NCI-H146 (cell line): ENCODE measurements around the gene KLK8.

Source experiments
- DNase-seq: peaks from one replicate; lab custom pipeline; 2025; lab: John Stamatoyannopoulos, UW

KLK8 gene, protein sequence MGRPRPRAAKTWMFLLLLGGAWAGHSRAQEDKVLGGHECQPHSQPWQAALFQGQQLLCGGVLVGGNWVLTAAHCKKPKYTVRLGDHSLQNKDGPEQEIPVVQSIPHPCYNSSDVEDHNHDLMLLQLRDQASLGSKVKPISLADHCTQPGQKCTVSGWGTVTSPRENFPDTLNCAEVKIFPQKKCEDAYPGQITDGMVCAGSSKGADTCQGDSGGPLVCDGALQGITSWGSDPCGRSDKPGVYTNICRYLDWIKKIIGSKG

DNA sequence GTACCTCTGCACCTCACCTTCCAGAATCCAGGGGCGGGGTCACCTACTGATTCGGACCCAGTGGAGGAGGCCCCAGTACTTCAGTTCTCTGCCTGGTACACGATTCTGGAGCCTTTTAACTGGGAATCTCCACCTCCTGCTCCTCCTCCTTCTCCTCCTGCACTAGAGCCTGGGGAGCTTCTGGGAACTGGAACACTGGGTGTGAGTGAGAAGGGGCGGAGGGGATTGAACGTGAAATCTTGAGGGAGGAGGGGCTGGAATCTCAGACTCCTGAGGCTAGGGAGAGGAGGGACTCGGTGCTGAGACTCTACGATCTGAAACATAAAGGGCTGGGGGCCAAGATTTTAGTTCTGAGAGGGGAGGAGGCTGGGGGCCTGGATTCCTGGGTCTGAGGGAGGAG is at the start of gene KLK8:
KLK8 (minus strand) TSS at position 90 of the 400 bp plus-strand sequence. CDS start 437 bp downstream, outside the sequence.
- no peak for DNase-seq

DNA sequence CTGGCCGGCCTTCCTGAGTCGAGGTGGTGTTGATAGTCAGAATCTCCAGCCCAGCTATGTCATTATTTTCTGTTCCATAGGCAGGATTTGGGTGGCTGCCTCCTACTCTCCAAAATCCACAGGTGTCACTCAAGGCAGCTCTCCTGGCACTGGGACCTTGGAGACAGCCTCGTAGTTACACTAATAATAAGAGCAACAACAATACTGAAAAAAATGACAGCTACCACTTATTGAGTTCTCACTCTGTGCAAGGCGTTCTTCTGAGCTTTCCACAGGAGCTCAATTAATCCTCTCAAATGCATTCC is 45.6 kb upstream of the KLK8 start:
- no peak for DNase-seq

DNA sequence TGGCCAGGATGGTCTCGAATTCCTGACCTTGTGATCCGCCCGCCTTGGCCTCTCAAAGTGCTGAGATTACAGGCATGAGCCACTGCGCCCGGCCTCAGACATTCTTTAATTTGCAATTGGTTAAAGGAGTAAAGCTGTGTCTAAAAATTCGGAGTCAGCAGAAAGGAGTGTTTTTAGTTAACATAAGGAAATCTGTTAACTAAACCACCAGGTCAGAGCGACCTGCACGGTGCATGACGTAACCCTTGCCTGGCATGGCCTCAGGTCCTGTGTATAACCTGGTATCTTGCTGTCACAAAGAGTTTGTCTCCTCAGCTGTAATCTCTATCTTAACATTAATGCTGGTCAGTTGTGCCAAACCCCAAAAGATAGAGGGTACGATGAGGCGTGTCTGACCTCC is 42.9 kb upstream of the KLK8 start:
- no peak for DNase-seq

DNA sequence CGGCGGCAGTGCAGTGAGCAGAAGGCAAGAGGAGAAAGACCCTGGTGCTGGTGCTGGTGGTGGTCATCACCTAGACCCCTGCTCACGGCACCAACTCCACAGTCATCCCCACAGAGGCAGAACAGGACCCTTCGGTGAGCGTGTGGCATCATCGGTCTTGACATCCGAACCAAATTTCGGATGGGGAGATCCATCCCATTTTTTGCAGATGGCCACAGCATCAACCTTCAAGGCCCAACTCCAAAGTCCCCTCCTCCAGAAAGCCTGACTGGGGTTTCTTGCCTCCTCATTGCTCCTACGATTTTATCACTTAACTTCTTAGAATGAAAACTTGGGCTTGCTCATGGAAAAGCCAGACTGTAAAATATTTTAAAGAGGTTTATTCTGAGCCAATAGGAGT is 42.1 kb upstream of the KLK8 start:
- no peak for DNase-seq

DNA sequence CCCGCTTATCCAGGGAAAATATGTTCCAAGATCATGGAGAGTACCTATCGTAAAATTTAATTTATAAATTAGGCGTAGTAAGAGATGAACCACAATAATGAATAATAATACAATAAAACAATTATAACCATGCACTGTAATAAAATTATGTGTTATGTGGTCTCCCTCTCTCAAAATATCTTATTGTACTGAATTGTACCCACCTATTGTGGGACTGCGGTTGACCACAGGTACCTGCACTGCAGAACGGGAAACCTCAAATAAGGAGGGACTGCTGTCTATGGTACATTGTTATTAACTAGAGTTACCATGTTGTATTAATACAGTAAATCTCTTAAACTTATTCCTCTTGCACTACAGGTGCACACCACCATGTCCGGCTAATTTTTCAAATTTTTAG is 38.7 kb upstream of the KLK8 start:
- DNase-seq = no peak

DNA sequence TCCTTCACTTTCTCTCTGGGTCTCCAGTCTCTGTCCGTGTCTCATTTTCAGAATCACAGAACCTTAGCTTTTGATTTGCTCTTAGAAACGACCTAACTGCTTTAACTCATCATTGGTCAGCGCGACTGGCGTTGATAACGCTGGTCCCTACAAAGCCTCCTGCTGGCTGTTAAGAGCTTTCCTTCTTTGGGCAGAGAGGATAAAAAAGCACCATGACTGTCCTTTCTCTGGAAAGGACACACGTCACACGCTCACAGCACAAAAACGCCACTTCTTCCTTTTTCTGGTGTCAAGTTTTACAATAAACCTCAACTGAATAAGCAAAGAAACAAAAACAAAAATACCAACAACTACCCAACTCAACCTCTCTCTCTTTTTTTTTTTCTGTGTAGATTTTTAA is 35.1 kb upstream of the KLK8 start:
- no peak for DNase-seq

DNA sequence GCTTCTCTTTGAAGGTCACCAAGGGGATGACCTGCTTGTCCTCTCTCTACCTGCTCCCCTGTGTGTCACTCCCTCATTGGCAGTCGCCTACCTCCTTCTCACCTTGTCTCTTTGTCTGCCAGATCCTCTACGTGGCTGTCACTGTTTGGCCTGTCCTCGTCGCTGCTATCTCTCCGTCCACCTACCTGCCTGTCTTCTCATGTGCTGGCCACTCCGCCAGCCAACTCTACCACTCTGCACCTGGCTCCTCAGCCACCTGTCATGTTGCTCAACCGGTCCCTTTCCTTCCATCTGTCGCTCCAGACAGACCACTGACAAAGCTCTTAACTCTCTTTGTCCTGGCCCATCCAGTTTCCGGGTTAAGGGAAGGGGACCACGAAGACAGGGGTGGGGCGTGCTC is 33.3 kb upstream of the KLK8 start, which contains the start of gene KLK12:
KLK12 (minus strand) TSS at position 299 of the 400 bp plus-strand sequence. CDS start 381 bp downstream, outside the sequence.
- peak; percentile 44 for DNase-seq

DNA sequence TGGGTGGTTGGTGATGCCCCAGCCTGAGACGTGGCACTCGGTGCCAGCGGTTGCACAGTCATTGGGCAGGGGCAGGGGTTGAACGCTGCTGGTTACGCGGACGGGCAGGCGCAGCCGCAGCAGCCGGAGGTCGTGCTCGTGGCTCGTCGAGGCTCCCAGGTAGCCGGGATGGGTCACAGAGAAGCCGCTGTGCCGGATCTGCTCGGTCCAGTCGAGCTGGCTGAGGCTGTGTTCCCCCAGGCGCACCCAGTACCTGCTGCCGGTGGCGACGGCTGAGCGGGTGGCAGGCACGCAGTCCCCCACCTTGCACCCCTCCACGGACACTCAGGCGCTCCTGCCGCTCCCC is 30.4 kb upstream of the KLK8 start:
- no peak for DNase-seq

DNA sequence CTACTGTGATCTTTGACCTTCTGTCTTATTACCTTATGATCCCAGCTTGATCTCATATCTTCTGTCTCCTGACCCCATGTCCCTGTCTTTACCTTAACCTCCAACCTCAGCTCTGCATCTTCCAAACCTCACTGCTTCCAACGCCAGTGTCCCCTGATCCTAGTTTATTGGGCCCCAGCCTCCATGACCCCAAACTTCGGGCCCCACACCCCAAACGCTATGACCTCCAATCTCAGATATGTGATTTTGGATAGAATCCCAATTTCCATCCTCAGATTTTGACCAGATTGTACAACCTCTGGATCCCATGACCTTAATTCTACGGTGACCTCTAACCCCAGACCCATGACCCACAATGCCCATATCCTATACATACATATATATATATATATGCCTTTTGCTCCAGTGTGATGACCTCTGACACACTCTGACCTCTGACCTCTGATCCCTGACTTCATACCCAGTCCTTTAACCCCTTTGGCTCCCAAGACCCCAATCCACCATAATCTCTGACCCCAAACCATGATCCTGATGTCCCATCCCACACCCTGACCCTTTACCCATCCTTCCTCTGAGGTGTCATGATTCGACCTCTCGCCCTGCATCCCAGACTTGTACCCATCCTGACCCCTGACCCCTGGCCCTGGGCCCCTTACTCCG is 29.9 kb upstream of the KLK8 start:
- no peak for DNase-seq

DNA sequence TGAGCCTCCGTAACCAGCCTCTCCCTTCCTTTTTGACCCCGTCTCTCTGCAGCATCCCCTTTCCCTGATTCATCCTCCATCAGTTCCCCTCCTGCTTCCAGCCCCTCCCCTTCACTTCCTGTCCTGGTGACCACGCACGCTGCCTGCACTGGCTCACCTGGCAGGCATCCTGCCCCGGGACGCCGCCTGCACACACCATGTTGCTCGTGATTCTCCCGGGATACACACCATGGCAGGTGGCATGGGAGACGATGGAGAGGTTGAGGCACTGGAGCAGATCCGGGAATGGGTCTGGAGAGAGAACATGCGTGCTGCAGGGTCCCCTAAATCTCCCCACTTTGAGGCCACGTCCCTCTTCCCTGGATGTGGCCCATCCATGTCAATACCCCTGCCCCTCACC is 29.2 kb upstream of the KLK8 start:
- no peak for DNase-seq

DNA sequence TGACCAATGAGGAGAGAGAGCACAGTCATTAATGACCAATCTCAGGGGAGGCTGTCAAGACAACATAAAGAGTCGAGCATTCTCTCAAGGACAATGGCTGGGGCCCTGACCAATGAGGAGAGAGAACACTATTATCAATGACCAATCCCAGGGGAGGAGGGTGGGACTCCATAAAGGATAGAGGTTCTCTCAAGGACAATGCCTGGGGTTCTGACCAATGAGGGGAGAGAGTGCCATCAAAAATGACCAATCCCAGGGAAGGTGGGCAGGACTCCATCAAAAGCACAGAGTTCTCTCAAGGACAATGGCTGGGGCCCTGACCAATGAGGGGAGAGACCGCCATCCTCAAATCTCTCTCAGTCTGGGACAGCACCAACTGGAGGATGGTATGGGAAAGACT is 28.3 kb upstream of the KLK8 start:
- DNase-seq = no peak

DNA sequence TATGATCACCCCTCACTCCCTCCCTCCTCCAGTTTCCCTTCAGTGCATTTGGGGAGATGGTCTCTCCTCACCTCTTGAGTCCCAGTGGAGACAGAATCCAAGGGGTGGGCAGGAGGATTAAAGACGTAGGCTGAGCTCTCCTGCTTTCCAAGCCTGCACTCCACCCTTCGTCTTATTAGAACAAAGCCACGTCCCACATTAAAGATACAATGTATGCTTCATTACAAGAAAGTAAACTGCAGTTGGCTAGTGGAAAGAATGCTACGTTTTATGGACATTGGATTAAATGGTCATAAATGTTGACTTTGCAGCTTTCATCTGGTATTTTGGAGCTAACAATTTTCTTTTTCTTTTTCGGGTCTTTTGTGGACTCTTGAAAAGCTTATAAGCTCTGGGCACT is 26.5 kb upstream of the KLK8 start:
- DNase-seq = no peak

DNA sequence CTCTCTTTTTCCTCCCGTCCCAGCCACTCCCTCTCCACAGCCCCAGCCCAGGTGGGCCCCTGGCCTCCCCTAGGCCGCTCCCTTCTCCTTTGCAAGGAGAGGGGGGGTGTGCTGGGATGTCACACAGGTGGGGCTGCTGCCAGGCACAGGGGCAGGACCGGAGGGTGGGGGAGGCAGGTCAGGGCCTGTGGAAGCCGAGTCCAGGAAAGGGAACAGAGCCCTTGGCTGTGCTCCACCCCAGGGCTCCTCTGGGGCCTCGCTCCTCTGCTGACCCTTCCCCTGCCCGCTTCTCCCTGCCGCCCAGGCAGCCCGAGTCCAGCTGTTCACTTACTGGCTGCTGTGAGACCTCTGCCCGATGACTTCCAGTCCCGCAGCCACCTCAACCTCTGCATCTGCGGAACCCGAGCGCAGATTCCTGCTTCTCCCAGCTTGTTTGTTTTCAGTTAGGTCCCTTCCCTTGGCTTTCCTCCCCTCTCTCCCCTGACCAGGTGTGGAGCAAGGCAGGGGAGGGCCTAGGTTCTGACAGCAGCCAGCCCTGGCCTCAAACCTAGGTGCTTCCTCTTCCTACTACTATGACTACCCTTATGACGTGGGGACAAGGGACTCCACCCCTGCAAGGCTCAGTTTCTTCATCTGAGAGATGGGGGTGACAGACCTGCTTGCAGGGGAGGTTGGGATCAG is 25.9 kb upstream of the KLK8 start:
- no peak for DNase-seq

DNA sequence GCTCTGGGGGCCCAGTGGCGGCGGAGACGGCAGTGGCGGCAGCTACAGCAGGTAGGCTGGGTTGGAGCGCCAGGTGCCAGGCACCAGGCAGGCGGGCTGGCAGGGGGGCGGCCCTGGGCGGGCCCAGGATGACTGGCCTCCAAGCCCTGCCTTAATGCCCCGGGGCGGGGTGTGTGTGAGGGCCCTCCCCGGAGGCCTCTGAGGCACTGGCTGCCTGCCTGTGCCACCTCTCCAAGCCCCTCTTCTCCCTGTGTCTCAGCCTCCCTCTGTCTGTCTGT is 25.1 kb upstream of the KLK8 start, which contains the start of gene KLK11:
KLK11 (minus strand) TSS at position 63 of the 278 bp plus-strand sequence. CDS start 985 bp downstream, outside the sequence.
- DNase-seq = peak; percentile 20

DNA sequence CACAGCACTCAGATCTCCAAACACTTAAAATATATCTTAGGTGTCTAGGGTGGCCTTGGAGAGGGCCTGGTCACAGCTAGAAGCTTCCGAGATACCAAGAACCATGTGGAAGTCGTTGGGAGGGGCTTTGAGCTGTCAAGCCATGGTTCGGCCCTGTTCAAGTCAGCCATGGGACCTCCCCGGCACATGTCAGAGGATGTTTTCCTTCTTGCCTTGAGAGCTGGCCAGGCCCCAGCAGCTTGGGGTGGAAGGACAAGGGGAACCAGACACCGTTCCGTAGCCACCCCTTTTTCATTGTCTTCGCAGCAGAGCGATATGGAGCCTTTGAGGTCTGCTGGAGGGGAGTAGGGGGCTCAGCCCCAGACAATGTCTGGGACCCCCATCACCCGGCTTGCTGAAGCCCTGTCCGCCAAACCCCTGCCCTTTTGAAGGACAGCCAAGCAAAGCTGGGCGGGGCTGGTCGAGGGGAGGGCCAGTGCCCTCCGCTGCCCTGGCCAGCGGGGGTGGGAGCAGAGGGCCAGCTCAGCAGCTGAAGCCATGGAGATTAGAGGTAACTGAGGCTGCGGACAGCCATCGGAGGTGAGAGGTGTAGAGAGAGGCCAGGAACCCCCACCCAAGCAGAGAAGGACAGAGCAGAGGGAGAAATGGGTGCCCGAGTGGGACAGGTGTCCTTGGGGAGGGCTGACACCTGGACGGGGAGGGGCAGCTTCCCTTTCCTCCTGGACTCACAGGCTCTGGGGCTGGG is 24.6 kb upstream of the KLK8 start:
- no peak for DNase-seq

DNA sequence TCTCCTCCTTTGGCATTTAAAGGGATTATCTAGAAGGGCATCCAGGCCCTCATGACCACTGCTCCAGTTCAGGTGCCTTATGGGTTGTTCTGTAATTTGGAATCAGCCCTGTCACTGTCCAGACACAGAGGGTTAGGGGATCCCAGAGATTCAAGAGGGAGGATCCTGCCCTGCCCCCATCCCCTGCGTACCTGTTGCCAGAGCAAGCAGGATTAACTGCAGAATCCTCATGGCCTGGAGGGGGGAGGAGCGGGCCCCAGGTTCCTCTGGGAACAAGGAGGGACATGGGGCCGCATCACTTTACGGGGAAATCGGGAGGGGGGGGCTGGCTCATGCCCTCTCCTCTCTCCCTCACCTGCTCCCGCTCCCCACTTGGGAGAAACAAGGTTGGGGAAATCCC is 24.0 kb upstream of the KLK8 start:
- no peak for DNase-seq

DNA sequence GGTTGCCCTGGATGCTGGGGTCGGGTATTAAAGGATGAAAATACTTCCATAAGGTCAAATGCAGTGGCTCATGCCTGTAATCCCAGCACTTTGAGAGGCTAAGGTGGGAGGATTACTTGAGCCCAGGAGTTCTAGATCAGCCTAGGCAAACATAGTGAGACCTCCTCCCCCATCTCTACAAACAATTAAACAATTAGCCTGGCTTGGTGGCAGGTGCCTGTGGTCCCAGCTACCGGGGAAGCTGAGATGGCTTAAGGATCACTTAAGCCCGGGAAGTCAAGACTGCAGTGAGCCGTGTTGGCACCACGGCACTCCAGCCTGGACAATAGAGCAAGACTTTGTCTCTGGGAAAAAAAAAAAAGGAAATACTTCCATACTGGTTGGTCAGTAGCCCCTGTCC is 23.5 kb upstream of the KLK8 start:
- DNase-seq = peak; percentile 32

DNA sequence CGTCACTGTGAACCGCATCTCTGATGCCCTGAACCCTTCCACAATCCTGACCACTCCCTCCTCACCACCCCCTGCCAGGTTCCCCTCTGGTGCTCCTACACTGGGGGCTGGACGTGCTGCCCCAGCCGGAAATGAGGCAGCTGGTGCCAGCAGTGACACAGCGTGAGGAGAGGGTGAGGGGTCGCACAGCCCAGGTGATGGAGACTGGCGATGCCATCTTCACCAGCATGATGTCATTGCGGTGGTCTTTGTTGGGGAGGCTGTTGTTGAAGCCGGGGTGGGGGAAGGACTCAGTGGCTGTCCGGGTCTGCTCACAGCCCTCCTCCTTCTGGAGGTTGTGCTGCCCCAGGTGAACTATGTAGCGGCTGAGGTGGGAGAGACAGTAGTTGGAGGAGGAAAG is 22.5 kb upstream of the KLK8 start:
- no peak for DNase-seq

DNA sequence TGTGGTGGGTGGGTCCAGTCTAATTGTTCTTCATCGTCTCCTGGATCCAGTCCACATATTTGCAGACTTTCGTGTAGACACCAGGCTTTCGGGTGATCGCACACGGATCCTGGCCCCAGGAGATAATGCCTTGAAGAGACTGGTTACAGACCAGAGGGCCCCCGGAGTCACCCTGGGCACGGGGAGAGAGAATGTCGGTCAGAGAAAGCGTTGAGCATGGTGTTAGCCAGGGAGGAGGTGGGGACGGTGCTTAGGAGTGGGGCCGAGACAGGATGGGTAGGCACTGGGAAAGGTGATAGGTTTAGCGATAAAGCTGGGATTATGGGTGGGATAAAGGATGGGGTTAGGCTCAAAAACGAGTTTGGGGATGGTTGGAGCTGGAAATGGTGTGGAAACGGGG is 21.1 kb upstream of the KLK8 start:
- DNase-seq = no peak

DNA sequence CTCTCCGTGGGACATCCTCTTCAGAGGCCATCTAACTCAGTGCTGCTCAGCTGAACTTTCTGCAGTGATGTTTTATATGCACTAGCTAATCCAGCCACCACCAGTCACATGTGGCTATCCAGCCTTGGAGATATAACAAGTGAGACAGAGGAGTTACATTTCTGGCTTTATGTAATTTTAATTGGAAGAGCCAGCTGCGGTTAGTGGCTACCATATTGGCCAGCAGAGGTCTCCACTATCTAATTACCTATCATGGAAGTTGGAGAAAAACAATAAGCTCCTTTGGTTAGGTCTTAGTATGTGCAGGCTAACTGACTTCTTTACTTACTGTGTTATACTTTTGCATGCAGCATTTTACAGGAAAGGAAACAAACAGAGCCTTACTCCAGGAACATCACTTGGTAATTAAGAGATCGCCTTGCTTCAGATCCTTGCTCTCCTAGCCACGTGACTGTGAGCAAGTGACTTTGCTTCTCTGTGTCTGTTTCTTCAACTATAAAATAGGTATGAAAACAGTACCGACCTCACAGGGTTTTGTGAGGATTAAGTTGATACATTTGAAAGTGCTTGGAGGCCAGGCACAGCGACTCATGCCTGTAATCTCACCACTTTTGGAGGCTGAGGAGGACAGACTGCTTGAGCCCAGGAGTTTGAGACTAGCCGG is 19.7 kb upstream of the KLK8 start:
- DNase-seq = peak; percentile 37

DNA sequence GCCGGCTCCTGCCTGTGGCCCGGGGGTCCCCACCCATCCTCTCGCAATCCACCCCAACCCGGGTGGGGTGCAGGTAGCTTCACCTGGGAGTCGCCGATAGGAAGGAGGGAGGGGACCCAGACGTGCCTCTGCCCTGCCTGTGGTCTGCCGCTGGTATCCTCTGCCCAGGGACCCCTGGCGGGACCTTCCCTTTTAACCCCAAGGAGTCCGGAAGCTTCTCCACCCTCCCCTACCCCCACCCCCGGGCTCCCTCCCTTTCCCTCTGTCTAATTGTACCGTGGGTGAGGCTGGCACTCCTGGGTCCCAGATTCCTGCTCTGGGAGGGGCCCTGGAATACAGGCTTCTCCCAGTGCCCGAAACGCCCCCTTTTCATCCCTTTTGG is 18.1 kb upstream of the KLK8 start, which contains the start of gene KLK10:
KLK10 (minus strand) TSS at position 166 of the 382 bp plus-strand sequence. CDS start 579 bp downstream, outside the sequence.
- no peak for DNase-seq
